Mesenchymal stem cell (in vitro differentiated cells and primary cell): ENCODE data around the gene APCDD1L.

Experiments
- DNase-seq: peaks from one replicate; pipeline ENCODE4 v3.0.0-alpha.2; 2013
- H2AFZ ChIP-seq: one replicate; pipeline ENCODE4 v1.6.1; 2013; ENCODE audit warnings: low read depth, mild to moderate bottlenecking, control low read depth, inconsistent platforms, low read length, moderate library complexity
- H2AK5ac ChIP-seq: 2 replicates; pipeline ENCODE4 v1.6.1; 2013; ENCODE audit warnings: low read length, moderate library complexity, mild to moderate bottlenecking, inconsistent platforms; ENCODE audit not compliant: severe bottlenecking
- H2BK120ac ChIP-seq: one replicate; pipeline ENCODE4 v1.6.1; 2013; ENCODE audit warnings: low read depth, mild to moderate bottlenecking, inconsistent platforms, low read length, moderate library complexity
- H2BK12ac ChIP-seq, 2 experiments: one replicate each; pipeline ENCODE4 v1.6.1; 2013; ENCODE audit warnings: inconsistent platforms in 2 of 2, low read length in 2 of 2, mild to moderate bottlenecking in 2 of 2, moderate library complexity in 2 of 2, control low read depth in 1 of 2
- H2BK15ac ChIP-seq: one replicate; pipeline ENCODE4 v1.6.1; 2013; ENCODE audit warnings: mild to moderate bottlenecking, low read depth, inconsistent platforms; ENCODE audit not compliant: poor library complexity, severe bottlenecking
- H2BK5ac ChIP-seq: 2 replicates; pipeline ENCODE4 v1.6.1; 2013; ENCODE audit warnings: low read depth, mild to moderate bottlenecking, low read length, control low read depth, inconsistent platforms; ENCODE audit not compliant: poor library complexity, severe bottlenecking
- H3K14ac ChIP-seq, 2 experiments: one replicate each; pipeline ENCODE4 v1.6.1; 2013; ENCODE audit warnings: inconsistent platforms in 2 of 2, low read length in 2 of 2, control low read depth in 1 of 2, mild to moderate bottlenecking in 1 of 2, moderate library complexity in 1 of 2
- H3K18ac ChIP-seq, 2 experiments: one replicate each; pipeline ENCODE4 v1.6.1; 2013; ENCODE audit warnings: inconsistent platforms in 2 of 2, low read length in 2 of 2, control low read depth in 1 of 2, low read depth in 1 of 2, mild to moderate bottlenecking in 1 of 2
- H3K23ac ChIP-seq, 2 experiments: one replicate each; pipeline ENCODE4 v1.6.1; 2013; ENCODE audit warnings: inconsistent platforms in 2 of 2, low read length in 2 of 2, mild to moderate bottlenecking in 2 of 2, moderate library complexity in 2 of 2, control low read depth in 1 of 2
- H3K27ac ChIP-seq: 2 replicates; pipeline ENCODE4 v1.5.1; 2013; ENCODE audit warnings: mild to moderate bottlenecking, moderate library complexity, low read length, control low read depth, inconsistent platforms; ENCODE audit not compliant: poor library complexity, severe bottlenecking
- H3K27me3 ChIP-seq, 2 experiments: 2 replicates each; pipeline versions ENCODE4 v1.6.1 to v1.7.0; 2013; ENCODE audit warnings: low read length in 2 of 2, mild to moderate bottlenecking in 2 of 2, moderate library complexity in 2 of 2, control low read depth in 1 of 2, inconsistent platforms in 1 of 2; ENCODE audit not compliant: control insufficient read depth in 1 of 2, insufficient read depth in 1 of 2
- H3K36me3 ChIP-seq, 2 experiments: 2 replicates each; pipeline versions ENCODE4 v1.6.1 to v1.7.0; 2013; ENCODE audit warnings: low read length in 2 of 2, control low read depth in 1 of 2, inconsistent platforms in 1 of 2, low read depth in 1 of 2, mild to moderate bottlenecking in 1 of 2; ENCODE audit not compliant: insufficient read depth in 2 of 2, control insufficient read depth in 1 of 2
- H3K4ac ChIP-seq, 2 experiments: one replicate each; pipeline ENCODE4 v1.6.1; 2013; ENCODE audit warnings: inconsistent platforms in 2 of 2, low read length in 2 of 2, mild to moderate bottlenecking in 2 of 2, moderate library complexity in 2 of 2, control low read depth in 1 of 2, low read depth in 1 of 2
- H3K4me1 ChIP-seq: 2 replicates; pipeline ENCODE4 v1.6.1; 2013; ENCODE audit warnings: low read depth, low read length, control low read depth; ENCODE audit not compliant: control insufficient read depth, insufficient read depth
- H3K4me2 ChIP-seq: 2 replicates; pipeline ENCODE4 v1.6.1; 2013; ENCODE audit warnings: low read length, mild to moderate bottlenecking, inconsistent platforms; ENCODE audit not compliant: poor library complexity, severe bottlenecking
- H3K4me3 ChIP-seq, 2 experiments: 2 replicates each; pipeline versions ENCODE4 v1.5.1 to v1.7.0; 2013; ENCODE audit warnings: low read length in 2 of 2, mild to moderate bottlenecking in 2 of 2, control low read depth in 1 of 2, low read depth in 1 of 2; ENCODE audit not compliant: insufficient read depth in 1 of 2
- H3K79me1 ChIP-seq: replicated peaks from 2 replicates; pipeline ENCODE4 v1.6.1; 2013; ENCODE audit warnings: mild to moderate bottlenecking, control low read depth, low read length, inconsistent platforms; ENCODE audit not compliant: poor library complexity, severe bottlenecking
- H3K9ac ChIP-seq: 2 replicates; pipeline ENCODE4 v1.7.0; 2013; ENCODE audit warnings: mild to moderate bottlenecking, low read length, moderate library complexity
- H3K9me3 ChIP-seq: 2 replicates; pipeline ENCODE4 v1.7.0; 2013; ENCODE audit warnings: mild to moderate bottlenecking, low read length; ENCODE audit not compliant: control insufficient read depth
- H4K8ac ChIP-seq: one replicate; pipeline ENCODE4 v1.6.1; 2013; ENCODE audit warnings: inconsistent platforms, mild to moderate bottlenecking, low read length, moderate library complexity
- H4K91ac ChIP-seq: one replicate; pipeline ENCODE4 v1.6.1; 2013; ENCODE audit warnings: mild to moderate bottlenecking, low read length, inconsistent platforms
- WGBS: methylation state at CpG from one replicate; pipeline ENCODE4 v1.1.7; 2013; ENCODE audit warnings: mixed read lengths; 5-methylcytosine and 5-hydroxymethylcytosine counted together

Gene APCDD1L

GRCh38 chr20:58479726-58480440 lies 35.3 kb downstream of the APCDD1L start:
- H4K91ac ChIP-seq: no peak overlapping the region
- no peak overlapping the region for H3K14ac ChIP-seq
- no peak overlapping the region for H3K4me3 ChIP-seq
- 88% methylated on average over 9 of the region's 9 CpGs for WGBS
- H3K36me3 ChIP-seq: no peaks in the 10 kb centered on the region
- no peak overlapping the region for H2BK120ac ChIP-seq
- no peak overlapping the region for H2AFZ ChIP-seq
- H3K4me2 ChIP-seq: no peak overlapping the region
- H3K4ac ChIP-seq: no peak overlapping the region
- no peaks in the 10 kb centered on the region for H3K79me1 ChIP-seq
- H2BK5ac ChIP-seq: no peak overlapping the region
- H3K4me1 ChIP-seq: peaks cover 2% of the 10 kb centered on the region
- H3K9me3 ChIP-seq: peaks cover 27% of the 10 kb centered on the region
- no peak overlapping the region for H4K8ac ChIP-seq
- H3K9ac ChIP-seq: no peak overlapping the region
- H3K27me3 ChIP-seq: peaks cover 0 to 3% of the 10 kb centered on the region in 2 experiments
- H2BK12ac ChIP-seq: no peak overlapping the region
- H3K18ac ChIP-seq: no peak overlapping the region
- no peak for DNase-seq
- H2BK15ac ChIP-seq: no peak overlapping the region
- no peak overlapping the region for H2AK5ac ChIP-seq
- H3K27ac ChIP-seq: no peak overlapping the region
- no peak overlapping the region for H3K23ac ChIP-seq

- no peak overlapping the region for H3K4me2 ChIP-seq
- 61% methylated on average over 3 of the region's 3 CpGs for WGBS
- DNase-seq: no peak
- no peak overlapping the region for H2BK120ac ChIP-seq
- no peak overlapping the region for H4K8ac ChIP-seq
- no peak overlapping the region for H3K9ac ChIP-seq
- no peak overlapping the region for H3K27ac ChIP-seq
- H2BK5ac ChIP-seq: no peak overlapping the region
- H2AK5ac ChIP-seq: no peak overlapping the region
- no peak overlapping the region for H2AFZ ChIP-seq
- no peak overlapping the region for H3K14ac ChIP-seq
- peaks cover 25% of the 10 kb centered on the region for H3K9me3 ChIP-seq
- H3K79me1 ChIP-seq: no peaks in the 10 kb centered on the region
- no peaks in the 10 kb centered on the region for H3K36me3 ChIP-seq
- no peak overlapping the region for H3K18ac ChIP-seq
- H3K4ac ChIP-seq: no peak overlapping the region
- no peak overlapping the region for H2BK12ac ChIP-seq
- no peak overlapping the region for H4K91ac ChIP-seq
- H3K27me3 ChIP-seq: peaks cover 0 to 3% of the 10 kb centered on the region in 2 experiments
- no peak overlapping the region for H3K23ac ChIP-seq
- H3K4me1 ChIP-seq: peaks cover 2% of the 10 kb centered on the region
- no peak overlapping the region for H2BK15ac ChIP-seq
- peak overlapping the region in 1 of 2 experiments; percentile 32 for H3K4me3 ChIP-seq
These were observed 36.9 kb downstream of the APCDD1L start for GRCh38 chr20:58478141-58478805.

- H3K23ac ChIP-seq: no peak overlapping the region
- 87% methylated on average over 10 of the region's 10 CpGs for WGBS
These were observed 39.7 kb downstream of the APCDD1L start for GRCh38 chr20:58475466-58475865.

More at GRCh38 chr20:58475466-58475865, 39.7 kb downstream of the APCDD1L start:
- no peak overlapping the region for H2BK15ac ChIP-seq
- H3K9ac ChIP-seq: no peak overlapping the region
- no peak overlapping the region for H2BK120ac ChIP-seq
- no peak overlapping the region for H3K4ac ChIP-seq
- no peak overlapping the region for H3K18ac ChIP-seq
- peaks cover 25% of the 10 kb centered on the region for H3K9me3 ChIP-seq
- no peak overlapping the region for H2BK5ac ChIP-seq
- no peak for DNase-seq
- no peaks in the 10 kb centered on the region for H3K79me1 ChIP-seq
- H3K27me3 ChIP-seq: peaks cover 0 to 3% of the 10 kb centered on the region in 2 experiments
- H3K4me3 ChIP-seq: no peak overlapping the region
- H2AFZ ChIP-seq: no peak overlapping the region
- H2AK5ac ChIP-seq: no peak overlapping the region
- H4K8ac ChIP-seq: no peak overlapping the region
- no peak overlapping the region for H4K91ac ChIP-seq
- H3K36me3 ChIP-seq: no peaks in the 10 kb centered on the region
- no peak overlapping the region for H3K27ac ChIP-seq
- H2BK12ac ChIP-seq: no peak overlapping the region
- H3K14ac ChIP-seq: no peak overlapping the region
- no peaks in the 10 kb centered on the region for H3K4me1 ChIP-seq
- H3K4me2 ChIP-seq: no peak overlapping the region
